SK-N-SH treated with all-trans-retinoic acid at 6 μM for 48 hours (cell line): Measurements from ENCODE around the gene COL4A5.

Source experiments
- ATAC-seq: fragments of 200-7000 bp; cut with Tn5 transposase; 3 replicates; pipeline ENCODE4 v1.9.1; 2020; ENCODE audit warnings: mild to moderate bottlenecking, moderate library complexity
- ARNTL ChIP-seq: fragments of 450-650 bp; formaldehyde crosslinking; IDR thresholded peaks from 2 replicates; pipeline ENCODE4 v1.5.0; 2020; ENCODE audit warnings: low read depth, mild to moderate bottlenecking, moderate library complexity, borderline replicate concordance
- BACH2 ChIP-seq: fragments of 250-450 bp; sonication (Bioruptor Pico); IDR thresholded peaks from 2 replicates; pipeline ENCODE4 v1.9.0; 2021; ENCODE audit warnings: mild to moderate bottlenecking, borderline replicate concordance
- CSDC2 ChIP-seq: fragments of 250-450 bp; sonication (Bioruptor Pico); IDR thresholded peaks from 2 replicates; pipeline ENCODE4 v1.5.0; 2020; ENCODE audit warnings: mild to moderate bottlenecking, moderate library complexity
- ESRRG ChIP-seq: fragments of 250-450 bp; sonication (Bioruptor Pico); IDR thresholded peaks from 2 replicates; pipeline ENCODE4 v1.6.1; 2021; ENCODE audit warnings: mild to moderate bottlenecking
- GLIS3 ChIP-seq: fragments of 250-450 bp; sonication (Bioruptor Pico); IDR thresholded peaks from 2 replicates; pipeline ENCODE4 v1.5.0; 2020; ENCODE audit warnings: mild to moderate bottlenecking, moderate library complexity
- ISL1 ChIP-seq: fragments of 250-450 bp; sonication (Bioruptor Pico); IDR thresholded peaks from 2 replicates; pipeline ENCODE4 v2.1.2; 2022; ENCODE audit warnings: mild to moderate bottlenecking, moderate library complexity
- OSR1 ChIP-seq: fragments of 250-450 bp; sonication (Bioruptor Pico); IDR thresholded peaks from 2 replicates; pipeline ENCODE4 v1.8.0; 2022; ENCODE audit warnings: moderate library complexity, mild to moderate bottlenecking, inconsistent platforms
- PPARA ChIP-seq: fragments of 250-450 bp; sonication (Bioruptor Pico); IDR thresholded peaks from 2 replicates; pipeline ENCODE4 v1.5.0; 2020; ENCODE audit warnings: mild to moderate bottlenecking, borderline replicate concordance
- RARB ChIP-seq: fragments of 250-450 bp; sonication (Bioruptor Pico); IDR thresholded peaks from 2 replicates; pipeline ENCODE4 v1.8.0; 2021; ENCODE audit warnings: mild to moderate bottlenecking, moderate library complexity
- TCF4 ChIP-seq: fragments of 250-450 bp; sonication (Bioruptor Pico); IDR thresholded peaks from 2 replicates; pipeline ENCODE4 v1.8.0; 2021; ENCODE audit warnings: mild to moderate bottlenecking, moderate library complexity, borderline replicate concordance
- TOX ChIP-seq: fragments of 250-450 bp; sonication (Bioruptor Pico); IDR thresholded peaks from 2 replicates; pipeline ENCODE4 v1.8.0; 2021; ENCODE audit warnings: mild to moderate bottlenecking, moderate library complexity, borderline replicate concordance
- ZC3H10 ChIP-seq: fragments of 250-450 bp; sonication (Bioruptor Pico); IDR thresholded peaks from 2 replicates; pipeline ENCODE4 v1.5.1; 2021; ENCODE audit warnings: mild to moderate bottlenecking, moderate library complexity
- ZFP3 ChIP-seq: fragments of 250-450 bp; sonication (Bioruptor Pico); IDR thresholded peaks from 2 replicates; pipeline ENCODE4 v1.5.0; 2020; ENCODE audit warnings: mild to moderate bottlenecking, moderate library complexity
- ZFP30 ChIP-seq: fragments of 450-650 bp; formaldehyde crosslinking; IDR thresholded peaks from 2 replicates; pipeline ENCODE4 v1.5.0; 2022; ENCODE audit warnings: mild to moderate bottlenecking, moderate library complexity
- ZNF565 ChIP-seq: fragments of 450-650 bp; formaldehyde crosslinking; conservative IDR thresholded peaks from 2 replicates; pipeline ENCODE4 v1.5.0; 2020; ENCODE audit warnings: low read depth, mild to moderate bottlenecking, moderate library complexity
- ZNF70 ChIP-seq: fragments of 450-650 bp; formaldehyde crosslinking; IDR thresholded peaks from 2 replicates; pipeline ENCODE4 v1.5.0; 2020; ENCODE audit warnings: mild to moderate bottlenecking, moderate library complexity
- ZNF8 ChIP-seq: fragments of 450-650 bp; formaldehyde crosslinking; IDR thresholded peaks from 2 replicates; pipeline ENCODE4 v1.5.0; 2020; ENCODE audit warnings: mild to moderate bottlenecking, moderate library complexity
- TF ChIP-seq, protein P1 (sequence below): fragments of 250-450 bp; sonication (Bioruptor Pico); IDR thresholded peaks from 2 replicates; pipeline ENCODE4 v1.5.1; 2021; ENCODE audit warnings: mild to moderate bottlenecking, moderate library complexity
- TF ChIP-seq, protein P2 (sequence below): fragments of 250-450 bp; sonication (Bioruptor Pico); IDR thresholded peaks from 2 replicates; pipeline ENCODE4 v1.5.0; 2020; ENCODE audit warnings: mild to moderate bottlenecking, moderate library complexity
- TF ChIP-seq, protein P3 (sequence below): fragments of 250-450 bp; sonication (Bioruptor Pico); IDR thresholded peaks from 2 replicates; pipeline ENCODE4 v1.8.0; 2021; ENCODE audit warnings: low read depth, mild to moderate bottlenecking, moderate library complexity, borderline replicate concordance
- TF ChIP-seq, protein P4 (sequence below): fragments of 250-450 bp; sonication (Bioruptor Pico); IDR thresholded peaks from 2 replicates; pipeline ENCODE4 v1.8.0; 2020; ENCODE audit warnings: mild to moderate bottlenecking, moderate library complexity, borderline replicate concordance

COL4A5 gene

DNA sequence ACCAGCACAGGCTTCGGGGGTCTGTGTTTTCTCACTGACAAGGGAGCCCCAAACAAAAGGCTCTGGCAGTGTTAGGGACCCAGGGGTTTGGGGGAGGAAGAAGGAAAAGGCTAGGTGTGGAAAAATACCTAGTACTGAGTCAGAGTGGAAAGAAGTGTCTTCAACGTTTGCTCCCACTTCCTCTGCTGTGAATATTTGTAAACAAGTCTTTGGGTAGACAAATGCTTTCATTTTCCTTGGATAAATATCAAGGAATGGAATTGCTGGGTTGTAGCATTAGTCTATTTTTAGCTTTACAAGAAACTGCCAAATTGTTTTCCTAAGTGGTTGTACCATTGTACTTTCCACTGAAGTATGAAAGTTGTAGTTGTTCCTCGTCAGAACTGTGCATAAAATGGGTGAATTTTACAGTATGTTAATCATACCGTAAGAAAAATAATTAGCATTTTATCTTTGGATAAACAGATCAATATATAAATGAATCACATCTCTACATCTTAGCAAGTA is 17.4 kb downstream of the COL4A5 start (continued):
- TF ChIP-seq, protein P1, sequence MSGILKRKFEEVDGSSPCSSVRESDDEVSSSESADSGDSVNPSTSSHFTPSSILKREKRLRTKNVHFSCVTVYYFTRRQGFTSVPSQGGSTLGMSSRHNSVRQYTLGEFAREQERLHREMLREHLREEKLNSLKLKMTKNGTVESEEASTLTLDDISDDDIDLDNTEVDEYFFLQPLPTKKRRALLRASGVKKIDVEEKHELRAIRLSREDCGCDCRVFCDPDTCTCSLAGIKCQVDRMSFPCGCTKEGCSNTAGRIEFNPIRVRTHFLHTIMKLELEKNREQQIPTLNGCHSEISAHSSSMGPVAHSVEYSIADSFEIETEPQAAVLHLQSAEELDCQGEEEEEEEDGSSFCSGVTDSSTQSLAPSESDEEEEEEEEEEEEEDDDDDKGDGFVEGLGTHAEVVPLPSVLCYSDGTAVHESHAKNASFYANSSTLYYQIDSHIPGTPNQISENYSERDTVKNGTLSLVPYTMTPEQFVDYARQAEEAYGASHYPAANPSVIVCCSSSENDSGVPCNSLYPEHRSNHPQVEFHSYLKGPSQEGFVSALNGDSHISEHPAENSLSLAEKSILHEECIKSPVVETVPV = no peak
- TF ChIP-seq PPARA (CRISPR knock-in tag) = no peak
- TF ChIP-seq ZNF70 = no peak
- TF ChIP-seq, protein P2, sequence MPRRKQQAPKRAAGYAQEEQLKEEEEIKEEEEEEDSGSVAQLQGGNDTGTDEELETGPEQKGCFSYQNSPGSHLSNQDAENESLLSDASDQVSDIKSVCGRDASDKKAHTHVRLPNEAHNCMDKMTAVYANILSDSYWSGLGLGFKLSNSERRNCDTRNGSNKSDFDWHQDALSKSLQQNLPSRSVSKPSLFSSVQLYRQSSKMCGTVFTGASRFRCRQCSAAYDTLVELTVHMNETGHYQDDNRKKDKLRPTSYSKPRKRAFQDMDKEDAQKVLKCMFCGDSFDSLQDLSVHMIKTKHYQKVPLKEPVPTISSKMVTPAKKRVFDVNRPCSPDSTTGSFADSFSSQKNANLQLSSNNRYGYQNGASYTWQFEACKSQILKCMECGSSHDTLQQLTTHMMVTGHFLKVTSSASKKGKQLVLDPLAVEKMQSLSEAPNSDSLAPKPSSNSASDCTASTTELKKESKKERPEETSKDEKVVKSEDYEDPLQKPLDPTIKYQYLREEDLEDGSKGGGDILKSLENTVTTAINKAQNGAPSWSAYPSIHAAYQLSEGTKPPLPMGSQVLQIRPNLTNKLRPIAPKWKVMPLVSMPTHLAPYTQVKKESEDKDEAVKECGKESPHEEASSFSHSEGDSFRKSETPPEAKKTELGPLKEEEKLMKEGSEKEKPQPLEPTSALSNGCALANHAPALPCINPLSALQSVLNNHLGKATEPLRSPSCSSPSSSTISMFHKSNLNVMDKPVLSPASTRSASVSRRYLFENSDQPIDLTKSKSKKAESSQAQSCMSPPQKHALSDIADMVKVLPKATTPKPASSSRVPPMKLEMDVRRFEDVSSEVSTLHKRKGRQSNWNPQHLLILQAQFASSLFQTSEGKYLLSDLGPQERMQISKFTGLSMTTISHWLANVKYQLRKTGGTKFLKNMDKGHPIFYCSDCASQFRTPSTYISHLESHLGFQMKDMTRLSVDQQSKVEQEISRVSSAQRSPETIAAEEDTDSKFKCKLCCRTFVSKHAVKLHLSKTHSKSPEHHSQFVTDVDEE (CRISPR knock-in tag) = no peak
- TF ChIP-seq TOX = no peak

DNA sequence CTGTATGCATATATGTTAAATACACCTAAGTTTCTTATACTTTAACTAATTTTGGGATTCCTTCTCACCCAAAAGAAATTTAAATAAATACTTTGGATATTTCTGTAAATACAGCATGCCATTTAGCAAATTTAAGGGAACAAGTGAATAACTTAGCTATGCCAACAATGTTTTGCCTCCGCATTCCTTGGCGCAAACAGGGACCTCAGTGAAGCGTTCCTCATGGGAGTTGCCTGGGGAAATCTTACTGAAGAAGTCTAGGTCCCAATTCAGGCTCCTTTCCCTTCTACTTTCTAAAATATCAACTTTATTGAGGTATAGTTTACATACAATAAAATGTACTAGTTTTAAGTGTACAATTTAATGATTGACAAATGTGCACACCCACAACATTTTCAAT is 25.0 kb downstream of the COL4A5 start:
- no peak for ATAC-seq
- TF ChIP-seq ISL1 (CRISPR knock-in tag) = no peak
- no peak for TF ChIP-seq ESRRG (CRISPR knock-in tag)
- no peak for TF ChIP-seq RARB
- no peak for TF ChIP-seq ZNF8
- TF ChIP-seq, protein P3, sequence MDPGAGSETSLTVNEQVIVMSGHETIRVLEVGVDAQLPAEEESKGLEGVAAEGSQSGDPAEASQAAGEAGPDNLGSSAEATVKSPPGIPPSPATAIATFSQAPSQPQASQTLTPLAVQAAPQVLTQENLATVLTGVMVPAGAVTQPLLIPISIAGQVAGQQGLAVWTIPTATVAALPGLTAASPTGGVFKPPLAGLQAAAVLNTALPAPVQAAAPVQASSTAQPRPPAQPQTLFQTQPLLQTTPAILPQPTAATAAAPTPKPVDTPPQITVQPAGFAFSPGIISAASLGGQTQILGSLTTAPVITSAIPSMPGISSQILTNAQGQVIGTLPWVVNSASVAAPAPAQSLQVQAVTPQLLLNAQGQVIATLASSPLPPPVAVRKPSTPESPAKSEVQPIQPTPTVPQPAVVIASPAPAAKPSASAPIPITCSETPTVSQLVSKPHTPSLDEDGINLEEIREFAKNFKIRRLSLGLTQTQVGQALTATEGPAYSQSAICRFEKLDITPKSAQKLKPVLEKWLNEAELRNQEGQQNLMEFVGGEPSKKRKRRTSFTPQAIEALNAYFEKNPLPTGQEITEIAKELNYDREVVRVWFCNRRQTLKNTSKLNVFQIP (CRISPR knock-in tag) = no peak
- no peak for TF ChIP-seq TCF4 (CRISPR knock-in tag)
- TF ChIP-seq, protein P2 (CRISPR knock-in tag) = no peak
- TF ChIP-seq ZNF565 = no peak
- no peak for TF ChIP-seq BACH2 (CRISPR knock-in tag)
- TF ChIP-seq CSDC2 (CRISPR knock-in tag) = no peak
- TF ChIP-seq ZNF70 = no peak
- TF ChIP-seq, protein P1 = no peak
- TF ChIP-seq, protein P4, sequence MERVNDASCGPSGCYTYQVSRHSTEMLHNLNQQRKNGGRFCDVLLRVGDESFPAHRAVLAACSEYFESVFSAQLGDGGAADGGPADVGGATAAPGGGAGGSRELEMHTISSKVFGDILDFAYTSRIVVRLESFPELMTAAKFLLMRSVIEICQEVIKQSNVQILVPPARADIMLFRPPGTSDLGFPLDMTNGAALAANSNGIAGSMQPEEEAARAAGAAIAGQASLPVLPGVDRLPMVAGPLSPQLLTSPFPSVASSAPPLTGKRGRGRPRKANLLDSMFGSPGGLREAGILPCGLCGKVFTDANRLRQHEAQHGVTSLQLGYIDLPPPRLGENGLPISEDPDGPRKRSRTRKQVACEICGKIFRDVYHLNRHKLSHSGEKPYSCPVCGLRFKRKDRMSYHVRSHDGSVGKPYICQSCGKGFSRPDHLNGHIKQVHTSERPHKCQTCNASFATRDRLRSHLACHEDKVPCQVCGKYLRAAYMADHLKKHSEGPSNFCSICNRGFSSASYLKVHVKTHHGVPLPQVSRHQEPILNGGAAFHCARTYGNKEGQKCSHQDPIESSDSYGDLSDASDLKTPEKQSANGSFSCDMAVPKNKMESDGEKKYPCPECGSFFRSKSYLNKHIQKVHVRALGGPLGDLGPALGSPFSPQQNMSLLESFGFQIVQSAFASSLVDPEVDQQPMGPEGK (CRISPR knock-in tag) = no peak

DNA sequence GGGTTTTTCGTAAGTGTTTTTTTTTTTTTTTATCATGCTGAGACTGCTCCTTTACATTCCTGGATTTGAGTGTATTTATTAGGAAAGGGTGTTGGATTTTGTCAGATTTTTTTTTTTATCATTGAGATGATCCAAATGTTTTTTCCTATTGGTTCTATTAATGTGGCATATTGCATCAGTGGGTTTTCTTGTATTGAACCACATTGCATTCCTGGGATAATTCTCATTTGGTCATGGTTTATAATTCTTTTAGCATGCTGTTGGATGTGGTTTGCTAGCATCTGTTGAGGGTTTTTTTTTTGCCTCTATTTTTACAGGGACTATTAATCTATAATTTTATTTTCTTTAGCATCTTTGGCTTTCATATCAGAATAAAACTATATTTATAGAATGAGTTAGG is 28.8 kb downstream of the COL4A5 start:
- no peak for ATAC-seq
- no peak for TF ChIP-seq GLIS3 (CRISPR knock-in tag)
- no peak for TF ChIP-seq OSR1 (CRISPR knock-in tag)
- no peak for TF ChIP-seq BACH2 (CRISPR knock-in tag)
- no peak for TF ChIP-seq ARNTL (CRISPR knock-in tag)
- no peak for TF ChIP-seq CSDC2 (CRISPR knock-in tag)
- TF ChIP-seq ZFP30 (CRISPR knock-in tag) = no peak
- no peak for TF ChIP-seq ZC3H10 (CRISPR knock-in tag)
- no peak for TF ChIP-seq ZFP3
- TF ChIP-seq, protein P2 (CRISPR knock-in tag) = no peak
- TF ChIP-seq, protein P3 (CRISPR knock-in tag) = no peak
- no peak for TF ChIP-seq ZNF8
